ENCODE measurements around the gene COL18A1. TPM values are rescaled to one million over a fixed set of nuclear protein-coding genes. Genes with fewer than 3 reads are reported as not detected.
"Not testable (repeated sequence)": the region's sequence is repeated elsewhere in the genome, so short reads cannot be mapped to it uniquely, and the experiment has no call there.

The COL18A1 gene
- total and polyA plus RNA-seq, 2 donors, result 18.9 to 58.6 TPM

- peaks cover 0 to 19% of the 10 kb centered on the region in 2 donors for H3K9me3 ChIP-seq (ENCODE audit: control insufficient read depth in 2 of 2, insufficient read depth in 1 of 2, low read length in 1 of 2)
- H3K4me3 ChIP-seq (ENCODE audit: low read length in 2 of 2); DNase-seq (ENCODE audit: low read depth in 6 of 9, low spot score in 9 of 9); H3K27ac ChIP-seq (ENCODE audit: low read depth in 1 of 2, low read length in 1 of 2); H3K27me3 ChIP-seq (ENCODE audit: control insufficient read depth in 2 of 2, insufficient read depth in 1 of 2, low read length in 1 of 2); H3K4me1 ChIP-seq (ENCODE audit: control insufficient read depth in 2 of 2, insufficient read depth in 2 of 2, low read length in 2 of 2): not testable (repeated sequence)
- 93% methylated on average over 16 of the region's 19 CpGs for WGBS
- H3K36me3 ChIP-seq (ENCODE audit: control insufficient read depth in 2 of 2, insufficient read depth in 2 of 2, low read length in 1 of 2), result peaks cover 60 to 61% of the 10 kb centered on the region in 2 donors
These were observed 122.4 kb downstream of the COL18A1 start for GRCh38 chr21:45527151-45527999.

GRCh38 chr21:45528028-45528705, 123.2 kb downstream of the COL18A1 start:
- Histone ChIP-seq H3K27ac (ENCODE audit: low read depth in 1 of 2, low read length in 1 of 2) (no peak overlapping the region), H3K4me3 (ENCODE audit: low read length in 2 of 2) (no peak overlapping the region), H3K4me1 (ENCODE audit: control insufficient read depth in 2 of 2, insufficient read depth in 2 of 2, low read length in 2 of 2) (peaks cover 3 to 6% of the 10 kb centered on the region in 2 donors), H3K36me3 (ENCODE audit: control insufficient read depth in 2 of 2, insufficient read depth in 2 of 2, low read length in 1 of 2) (peaks cover 52 to 54% of the 10 kb centered on the region in 2 donors), H3K27me3 (ENCODE audit: control insufficient read depth in 2 of 2, insufficient read depth in 1 of 2, low read length in 1 of 2) (no peaks in the 10 kb centered on the region), H3K9me3 (ENCODE audit: control insufficient read depth in 2 of 2, insufficient read depth in 1 of 2, low read length in 1 of 2) (peaks cover 0 to 14% of the 10 kb centered on the region in 2 donors)
- no peak for DNase-seq (ENCODE audit: low read depth in 6 of 9, low spot score in 9 of 9)
- WGBS, result 89% methylated on average over 18 of the region's 18 CpGs

GRCh38 chr21:45528981-45529784, 124.2 kb downstream of the COL18A1 start:
- Histone ChIP-seq H3K27ac (ENCODE audit: low read depth in 1 of 2, low read length in 1 of 2) (no peak overlapping the region), H3K9me3 (ENCODE audit: control insufficient read depth in 2 of 2, insufficient read depth in 1 of 2, low read length in 1 of 2) (peaks cover 0 to 6% of the 10 kb centered on the region in 2 donors), H3K4me1 (ENCODE audit: control insufficient read depth in 2 of 2, insufficient read depth in 2 of 2, low read length in 2 of 2) (peaks cover 5 to 16% of the 10 kb centered on the region in 2 donors), H3K4me3 (ENCODE audit: low read length in 2 of 2) (no peak overlapping the region), H3K36me3 (ENCODE audit: control insufficient read depth in 2 of 2, insufficient read depth in 2 of 2, low read length in 1 of 2) (peaks cover 49 to 53% of the 10 kb centered on the region in 2 donors), H3K27me3 (ENCODE audit: control insufficient read depth in 2 of 2, insufficient read depth in 1 of 2, low read length in 1 of 2) (no peaks in the 10 kb centered on the region)
- WGBS, result 91% methylated on average over 20 of the region's 20 CpGs
- no peak for DNase-seq (ENCODE audit: low read depth in 6 of 9, low spot score in 9 of 9)

GRCh38 chr21:45529785-45530422, 124.9 kb downstream of the COL18A1 start:
- peaks cover 48 to 58% of the 10 kb centered on the region in 2 donors for H3K36me3 ChIP-seq (ENCODE audit: control insufficient read depth in 2 of 2, insufficient read depth in 2 of 2, low read length in 1 of 2)

GRCh38 chr21:45530423-45531113, 125.6 kb downstream of the COL18A1 start:
- Histone ChIP-seq H3K36me3 (ENCODE audit: control insufficient read depth in 2 of 2, insufficient read depth in 2 of 2, low read length in 1 of 2) (peaks cover 42 to 53% of the 10 kb centered on the region in 2 donors), H3K4me3 (ENCODE audit: low read length in 2 of 2) (no peak overlapping the region), H3K4me1 (ENCODE audit: control insufficient read depth in 2 of 2, insufficient read depth in 2 of 2, low read length in 2 of 2) (peaks cover 5 to 29% of the 10 kb centered on the region in 2 donors), H3K27me3 (ENCODE audit: control insufficient read depth in 2 of 2, insufficient read depth in 1 of 2, low read length in 1 of 2) (no peaks in the 10 kb centered on the region), H3K27ac (ENCODE audit: low read depth in 1 of 2, low read length in 1 of 2) (no peak overlapping the region), H3K9me3 (ENCODE audit: control insufficient read depth in 2 of 2, insufficient read depth in 1 of 2, low read length in 1 of 2) (peaks cover 0 to 6% of the 10 kb centered on the region in 2 donors)
- 99% methylated on average over 50 of the region's 50 CpGs for WGBS
- DNase-seq (ENCODE audit: low read depth in 6 of 9, low spot score in 9 of 9), result no peak

More at GRCh38 chr21:45529785-45530422, 124.9 kb downstream of the COL18A1 start:
- H3K9me3 ChIP-seq (ENCODE audit: control insufficient read depth in 2 of 2, insufficient read depth in 1 of 2, low read length in 1 of 2), result peaks cover 0 to 6% of the 10 kb centered on the region in 2 donors
- no peak overlapping the region for H3K4me3 ChIP-seq (ENCODE audit: low read length in 2 of 2)
- H3K4me1 ChIP-seq (ENCODE audit: control insufficient read depth in 2 of 2, insufficient read depth in 2 of 2, low read length in 2 of 2), result peaks cover 5 to 23% of the 10 kb centered on the region in 2 donors
- WGBS, result 90% methylated on average over 11 of the region's 11 CpGs
- H3K27ac ChIP-seq (ENCODE audit: low read depth in 1 of 2, low read length in 1 of 2), result no peak overlapping the region
- H3K27me3 ChIP-seq (ENCODE audit: control insufficient read depth in 2 of 2, insufficient read depth in 1 of 2, low read length in 1 of 2), result no peaks in the 10 kb centered on the region
- DNase-seq (ENCODE audit: low read depth in 6 of 9, low spot score in 9 of 9), result no peak

- H3K27me3 ChIP-seq (ENCODE audit: control insufficient read depth in 2 of 2, insufficient read depth in 1 of 2, low read length in 1 of 2); H3K9me3 ChIP-seq (ENCODE audit: control insufficient read depth in 2 of 2, insufficient read depth in 1 of 2, low read length in 1 of 2); H3K27ac ChIP-seq (ENCODE audit: low read depth in 1 of 2, low read length in 1 of 2); DNase-seq (ENCODE audit: low read depth in 6 of 9, low spot score in 9 of 9); H3K4me3 ChIP-seq (ENCODE audit: low read length in 2 of 2): not testable (repeated sequence)
- Histone ChIP-seq H3K36me3 (ENCODE audit: control insufficient read depth in 2 of 2, insufficient read depth in 2 of 2, low read length in 1 of 2) (peaks cover 40 to 48% of the 10 kb centered on the region in 2 donors), H3K4me1 (ENCODE audit: control insufficient read depth in 2 of 2, insufficient read depth in 2 of 2, low read length in 2 of 2) (peaks cover 5 to 34% of the 10 kb centered on the region in 2 donors)
- 96% methylated on average over 17 of the region's 17 CpGs for WGBS
These were observed 126.1 kb downstream of the COL18A1 start for GRCh38 chr21:45531114-45531392.

- WGBS, result 99% methylated on average over 76 of the region's 76 CpGs
- peaks cover 0 to 6% of the 10 kb centered on the region in 2 donors for H3K9me3 ChIP-seq (ENCODE audit: control insufficient read depth in 2 of 2, insufficient read depth in 1 of 2, low read length in 1 of 2)
- peaks cover 43 to 45% of the 10 kb centered on the region in 2 donors for H3K36me3 ChIP-seq (ENCODE audit: control insufficient read depth in 2 of 2, insufficient read depth in 2 of 2, low read length in 1 of 2)
- H3K4me1 ChIP-seq (ENCODE audit: control insufficient read depth in 2 of 2, insufficient read depth in 2 of 2, low read length in 2 of 2), result peaks cover 5 to 38% of the 10 kb centered on the region in 2 donors
- H3K4me3 ChIP-seq (ENCODE audit: low read length in 2 of 2), result no peak overlapping the region
- H3K27ac ChIP-seq (ENCODE audit: low read depth in 1 of 2, low read length in 1 of 2), result no peak overlapping the region
- H3K27me3 ChIP-seq (ENCODE audit: control insufficient read depth in 2 of 2, insufficient read depth in 1 of 2, low read length in 1 of 2), result no peaks in the 10 kb centered on the region
- no peak for DNase-seq (ENCODE audit: low read depth in 6 of 9, low spot score in 9 of 9)
These were observed 126.6 kb downstream of the COL18A1 start for GRCh38 chr21:45531393-45532215.
